Kidney glomerular epithelial cell (primary cell): ENCODE data around the gene RFNG.
A peak's percentile ranks its signal among the peaks of the same experiment; 100 is the strongest.

Experiments
- DNase-seq: peaks from one replicate; lab custom pipeline; 2025; lab: John Stamatoyannopoulos, UW

The RFNG gene

GRCh38 chr17:82013772-82014321 lies 37.8 kb downstream of the RFNG start:
- no peak for DNase-seq

DNA sequence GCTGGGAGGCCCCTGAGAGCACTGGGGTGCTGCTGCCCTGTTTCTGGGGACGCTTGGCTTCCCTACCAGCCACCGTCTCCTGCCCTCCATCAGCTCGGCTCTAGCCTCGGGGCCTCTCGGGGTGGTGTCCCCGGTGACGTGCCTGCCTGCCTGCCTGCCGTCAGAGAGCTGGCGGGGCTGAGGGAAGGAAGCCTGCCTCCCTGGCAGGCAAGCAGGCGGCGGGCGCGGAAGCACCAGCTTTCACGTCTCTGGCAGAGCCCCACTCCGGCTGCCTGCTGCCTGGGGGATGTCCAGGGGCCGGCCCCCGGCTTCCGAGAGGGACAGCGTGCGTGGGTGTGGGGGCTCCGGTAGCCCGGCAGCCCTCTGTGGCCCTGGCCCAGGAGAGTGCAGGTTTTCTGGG lies 38.3 kb downstream of the RFNG start:
- DNase-seq = no peak

- no peak for DNase-seq
These were observed 38.8 kb downstream of the RFNG start for GRCh38 chr17:82012640-82013295.

DNA sequence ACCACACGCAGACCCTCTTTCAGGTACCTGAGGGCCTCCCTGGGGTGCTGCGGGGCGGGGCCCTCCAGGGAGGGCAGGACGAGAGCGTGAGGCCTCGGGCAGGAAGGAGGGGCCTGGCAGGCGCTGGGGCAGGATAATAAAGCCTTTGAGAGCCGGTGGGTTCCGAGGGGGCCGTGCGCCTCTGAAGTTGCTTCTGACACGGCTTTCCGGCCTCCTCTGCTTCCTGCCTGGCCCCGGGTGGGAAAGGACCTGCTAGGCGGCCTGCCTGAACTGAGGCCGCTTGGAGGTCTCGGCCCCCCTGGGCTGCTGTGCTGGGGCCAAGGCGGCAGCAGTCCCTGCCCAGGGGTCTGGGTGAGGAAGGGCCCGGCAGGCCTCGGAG lies 39.4 kb downstream of the RFNG start:
- DNase-seq = no peak

DNA sequence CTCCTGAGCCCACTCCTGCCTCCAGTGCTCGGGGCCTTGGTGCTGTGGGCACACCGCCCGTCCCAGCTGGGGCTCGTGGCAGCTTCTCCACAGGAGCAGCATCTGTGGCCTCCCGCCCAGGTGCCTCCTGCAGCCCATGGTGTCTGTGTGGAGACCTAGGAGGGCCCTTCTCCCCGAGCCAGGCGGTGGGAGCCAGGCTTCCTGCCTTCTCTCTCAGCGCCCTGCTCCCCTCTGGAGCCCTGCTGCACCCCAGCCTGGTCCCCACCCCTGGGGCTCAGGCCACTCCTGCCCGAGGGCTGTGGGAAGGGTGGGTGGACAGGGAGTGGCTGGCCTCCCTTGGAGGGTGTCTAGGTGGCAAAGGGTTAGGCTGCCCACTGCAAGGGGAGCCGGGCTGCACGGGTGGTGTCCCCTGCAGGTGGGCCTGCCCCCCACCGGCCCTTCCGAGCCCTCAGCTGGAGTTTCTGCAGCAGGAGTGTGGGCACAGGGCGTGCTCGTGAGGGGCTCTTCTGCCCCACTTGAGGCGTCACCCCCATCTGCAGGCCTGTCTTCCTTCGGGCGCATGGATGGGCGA lies 39.9 kb downstream of the RFNG start:
- DNase-seq = no peak

- no peak for DNase-seq
These were observed 40.8 kb downstream of the RFNG start for GRCh38 chr17:82010575-82011525.

- DNase-seq = no peak
These were observed 42.2 kb downstream of the RFNG start for GRCh38 chr17:82009413-82009812.

- DNase-seq = no peak
These were observed 42.6 kb downstream of the RFNG start for GRCh38 chr17:82008941-82009405.

- no peak for DNase-seq
These were observed 43.2 kb downstream of the RFNG start for GRCh38 chr17:82008258-82008940.

GRCh38 chr17:82007495-82008257 lies 43.9 kb downstream of the RFNG start:
- no peak for DNase-seq

DNA sequence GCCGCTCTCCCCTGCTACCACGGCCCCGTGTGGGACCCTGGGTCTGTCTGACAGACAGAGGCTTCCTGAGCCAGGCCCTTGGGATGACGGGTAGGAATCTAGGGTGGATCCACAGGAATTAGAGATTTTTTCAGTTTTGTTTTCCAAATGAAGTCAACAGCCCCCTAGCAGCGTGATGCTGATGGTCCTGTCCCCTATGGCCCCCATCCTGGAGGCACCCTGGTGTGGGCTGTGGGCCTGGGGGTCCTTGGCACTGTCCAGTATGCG lies 44.5 kb downstream of the RFNG start:
- DNase-seq = no peak

DNA sequence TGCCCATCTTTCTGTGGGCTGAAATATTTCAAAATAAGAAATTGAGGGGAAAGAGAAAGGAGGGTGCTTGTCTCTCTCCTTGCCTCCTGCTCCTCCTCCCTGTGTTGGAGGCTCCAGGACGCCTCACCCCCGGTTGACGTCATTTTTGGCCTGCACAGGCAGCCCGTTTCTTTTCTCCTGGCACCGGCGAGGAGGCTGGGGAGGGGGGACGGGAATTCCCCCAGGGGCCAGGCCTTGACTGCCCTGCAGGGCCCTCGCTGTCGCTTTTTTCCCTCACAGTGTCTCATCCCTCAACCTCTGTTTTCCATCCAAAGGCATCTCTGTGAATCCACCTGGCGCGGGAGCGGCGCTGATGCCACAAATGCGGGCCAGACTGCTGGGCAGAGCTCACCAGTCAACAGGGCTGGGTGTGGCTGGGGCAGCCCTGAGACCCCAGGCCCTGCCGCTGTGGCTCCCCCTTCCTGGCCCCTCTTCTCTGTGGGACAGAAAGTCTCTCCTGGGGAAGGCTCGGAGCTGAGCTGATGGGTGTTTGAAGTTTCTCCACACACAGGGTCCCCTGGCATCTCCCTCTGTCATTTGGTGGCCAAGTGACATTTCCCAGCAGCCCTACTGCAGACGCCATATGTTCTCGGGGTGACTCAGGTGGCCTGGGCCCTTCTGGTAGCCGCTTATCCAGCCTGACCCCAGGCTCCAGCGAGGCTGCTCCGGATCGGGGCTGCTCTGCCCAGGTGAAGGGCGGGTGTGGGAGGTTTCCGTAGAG lies 45.0 kb downstream of the RFNG start:
- peak; percentile 7 for DNase-seq

DNA sequence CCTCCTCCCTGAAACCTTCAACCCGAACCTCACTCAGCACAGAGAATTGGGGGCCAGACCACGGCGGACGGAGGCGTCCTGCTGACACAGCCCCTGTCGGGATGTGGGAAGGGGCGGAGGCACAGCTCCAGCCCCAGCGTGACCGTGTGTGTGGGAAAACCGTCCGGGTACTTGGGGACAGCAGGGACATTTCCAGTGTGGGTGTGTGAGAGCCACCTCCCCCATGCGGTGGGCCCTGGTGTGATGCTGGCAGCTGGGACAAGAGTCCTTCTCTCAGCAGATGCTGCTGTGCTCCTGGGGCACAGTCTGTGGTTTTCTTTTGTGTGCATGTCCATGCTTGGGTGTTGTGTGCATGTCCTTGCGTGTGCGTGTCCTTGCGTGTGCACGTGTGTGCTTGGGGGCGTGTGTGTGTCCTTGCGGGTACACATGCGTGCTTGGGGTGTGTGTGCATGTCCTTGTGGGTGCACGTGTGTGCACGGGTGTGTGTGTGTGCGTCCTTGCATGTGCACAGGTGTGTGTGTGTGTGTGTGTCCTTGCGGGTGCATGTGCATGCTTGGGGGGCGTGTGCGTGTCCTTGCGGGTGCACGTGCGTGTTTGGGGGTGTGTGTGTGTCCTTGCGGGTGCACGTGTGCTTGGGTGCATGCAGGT lies 45.8 kb downstream of the RFNG start:
- no peak for DNase-seq

GRCh38 chr17:82004517-82005455 lies 46.8 kb downstream of the RFNG start:
- no peak for DNase-seq

- peak; percentile 88 for DNase-seq
These were observed 47.9 kb downstream of the RFNG start for GRCh38 chr17:82003411-82004381.

GRCh38 chr17:82001571-82002056 lies 50.0 kb downstream of the RFNG start:
- DNase-seq = no peak

GRCh38 chr17:82000803-82001570 lies 50.6 kb downstream of the RFNG start:
- DNase-seq = no peak
